AG10803 (cell line): Measurements from ENCODE around the gene EDRF1.

Experiments
- DNase-seq: peaks from one replicate; pipeline ENCODE4 v3.0.0; 2010; ENCODE audit warnings: low read depth
- H3K4me3 ChIP-seq: 2 replicates; pipeline ENCODE4 v1.5.1; 2011; ENCODE audit warnings: mild to moderate bottlenecking, low read length, control low read depth
- CTCF ChIP-seq: conservative IDR thresholded peaks from 2 replicates; pipeline ENCODE4 v1.5.1; 2011; ENCODE audit warnings: mild to moderate bottlenecking, low read length, control low read depth, inconsistent platforms

Gene EDRF1

GRCh38 chr10:125792342-125793300 lies 73.1 kb downstream of the EDRF1 start:
- no peak for TF ChIP-seq CTCF
- no peak overlapping the region for H3K4me3 ChIP-seq
- DNase-seq, result no peak

- no peak overlapping the region for H3K4me3 ChIP-seq
- TF ChIP-seq CTCF, result no peak
- DNase-seq, result no peak
Observed at GRCh38 chr10:125795128-125795527, 75.6 kb downstream of the EDRF1 start.

GRCh38 chr10:125795637-125796190 lies 76.2 kb downstream of the EDRF1 start:
- no peak overlapping the region for H3K4me3 ChIP-seq
- no peak for TF ChIP-seq CTCF
- no peak for DNase-seq

GRCh38 chr10:125797424-125797823 lies 77.9 kb downstream of the EDRF1 start:
- H3K4me3 ChIP-seq, result no peak overlapping the region
- TF ChIP-seq CTCF, result no peak
- DNase-seq, result no peak

- no peak overlapping the region for H3K4me3 ChIP-seq
- TF ChIP-seq CTCF, result no peak
- no peak for DNase-seq
Observed at GRCh38 chr10:125797994-125798662, 78.6 kb downstream of the EDRF1 start.

GRCh38 chr10:125799451-125800182 lies 80.1 kb downstream of the EDRF1 start:
- TF ChIP-seq CTCF, result no peak
- no peak for DNase-seq
- no peak overlapping the region for H3K4me3 ChIP-seq
